ENCODE results near the gene KCTD5. TPM values are rescaled to one million over a fixed set of nuclear protein-coding genes. Genes with fewer than 3 reads are reported as not detected.

KCTD5 gene
- total RNA-seq, 2 donors from 2014 or later = 29.8 to 32.6 TPM

DNA sequence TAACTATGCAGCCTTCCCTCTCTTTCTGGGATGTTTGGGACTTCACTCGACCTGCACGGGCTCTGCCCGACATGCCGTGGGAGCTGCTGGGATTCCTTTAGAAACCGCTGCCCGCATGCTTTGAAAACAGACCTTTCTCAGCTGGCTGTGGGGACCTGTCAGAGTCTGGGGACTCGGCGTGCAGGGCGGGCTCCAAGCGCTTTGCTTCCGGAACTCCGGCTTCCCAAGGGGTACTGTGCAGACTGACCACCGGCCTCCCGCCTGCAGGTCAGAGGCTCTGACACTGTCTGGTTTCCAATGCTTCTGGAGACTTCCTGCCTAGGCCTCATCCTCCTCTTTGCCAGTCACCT lies 25.9 kb downstream of the KCTD5 start:
- Mint-ChIP-seq H3K27me3 (ENCODE audit: insufficient read depth) (no peaks in the 10 kb centered on the region), H3K27ac (no peak overlapping the region), H3K4me1 (no peaks in the 10 kb centered on the region), H3K36me3 (ENCODE audit: low read depth) (peaks cover 14% of the 10 kb centered on the region), H3K9me3 (no peaks in the 10 kb centered on the region), H3K4me3 (no peak overlapping the region)
- Histone ChIP-seq H3K36me3 (ENCODE audit: control insufficient read depth, insufficient read depth, low read length) (peaks cover 15% of the 10 kb centered on the region), H3K27me3 (ENCODE audit: control insufficient read depth, insufficient read depth, low read length, poor library complexity, severe bottlenecking) (no peaks in the 10 kb centered on the region), H3K4me3 (ENCODE audit: low read length) (no peak overlapping the region), H3K4me1 (ENCODE audit: control insufficient read depth, insufficient read depth, low read length) (no peaks in the 10 kb centered on the region), H3K27ac (ENCODE audit: low read depth, low read length) (no peak overlapping the region), H3K9me3 (ENCODE audit: control insufficient read depth, low read length) (no peaks in the 10 kb centered on the region), H3K9ac (ENCODE audit: extremely low read depth, low read length, poor library complexity, severe bottlenecking) (no peak overlapping the region)
- WGBS, 2 experiments (ENCODE audit: insufficient coverage in 1 of 2, insufficient read length in 1 of 2) = 95% methylated on average over 12 to 14 of the region's 14 CpGs
- TF ChIP-seq, protein P1, sequence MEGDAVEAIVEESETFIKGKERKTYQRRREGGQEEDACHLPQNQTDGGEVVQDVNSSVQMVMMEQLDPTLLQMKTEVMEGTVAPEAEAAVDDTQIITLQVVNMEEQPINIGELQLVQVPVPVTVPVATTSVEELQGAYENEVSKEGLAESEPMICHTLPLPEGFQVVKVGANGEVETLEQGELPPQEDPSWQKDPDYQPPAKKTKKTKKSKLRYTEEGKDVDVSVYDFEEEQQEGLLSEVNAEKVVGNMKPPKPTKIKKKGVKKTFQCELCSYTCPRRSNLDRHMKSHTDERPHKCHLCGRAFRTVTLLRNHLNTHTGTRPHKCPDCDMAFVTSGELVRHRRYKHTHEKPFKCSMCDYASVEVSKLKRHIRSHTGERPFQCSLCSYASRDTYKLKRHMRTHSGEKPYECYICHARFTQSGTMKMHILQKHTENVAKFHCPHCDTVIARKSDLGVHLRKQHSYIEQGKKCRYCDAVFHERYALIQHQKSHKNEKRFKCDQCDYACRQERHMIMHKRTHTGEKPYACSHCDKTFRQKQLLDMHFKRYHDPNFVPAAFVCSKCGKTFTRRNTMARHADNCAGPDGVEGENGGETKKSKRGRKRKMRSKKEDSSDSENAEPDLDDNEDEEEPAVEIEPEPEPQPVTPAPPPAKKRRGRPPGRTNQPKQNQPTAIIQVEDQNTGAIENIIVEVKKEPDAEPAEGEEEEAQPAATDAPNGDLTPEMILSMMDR (conservative IDR thresholded peaks at IDR 0.05) = no peak
- no peak for DNase-seq

DNA sequence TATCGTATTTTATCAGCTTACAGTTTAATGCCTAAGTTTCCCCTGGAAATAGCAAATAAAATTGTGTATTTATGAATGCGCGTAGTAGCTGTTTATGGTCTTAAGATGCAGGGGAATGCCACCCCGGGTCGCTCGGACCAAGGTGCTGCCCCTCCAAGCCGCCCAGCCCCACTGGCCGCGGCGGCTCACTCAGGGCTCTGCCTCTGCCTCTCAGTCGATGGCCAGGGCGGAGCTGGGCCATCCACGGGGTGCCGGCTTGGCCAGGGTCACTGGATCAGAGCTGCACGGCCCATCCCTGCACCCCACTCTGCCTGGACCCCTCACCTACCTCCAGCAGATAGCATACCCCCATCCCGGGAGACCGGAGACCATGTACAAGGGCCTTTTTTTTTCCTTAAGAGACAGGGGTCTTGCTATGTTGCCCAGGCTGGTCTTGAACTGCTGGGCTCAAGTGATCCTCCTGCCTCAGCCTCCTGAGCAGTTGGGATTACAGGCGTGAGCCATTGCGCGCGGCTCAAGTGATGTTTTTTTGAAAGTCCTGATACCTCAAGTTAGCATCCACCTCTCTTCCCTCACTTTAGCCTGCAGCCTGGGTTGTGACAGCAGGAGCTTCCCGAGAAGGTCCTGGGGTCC lies 26.7 kb downstream of the KCTD5 start:
- no peak for DNase-seq
- H3K9me3 ChIP-seq (ENCODE audit: control insufficient read depth, low read length) = no peaks in the 10 kb centered on the region
- WGBS, 2 experiments (ENCODE audit: insufficient coverage in 1 of 2, insufficient read length in 1 of 2) = 93 to 95% methylated on average over 13 to 22 of the region's 22 CpGs
- Mint-ChIP-seq H3K27ac (no peak overlapping the region), H3K4me1 (no peaks in the 10 kb centered on the region), H3K4me3 (no peak overlapping the region), H3K9me3 (no peaks in the 10 kb centered on the region), H3K36me3 (ENCODE audit: low read depth) (peaks cover 14% of the 10 kb centered on the region), H3K27me3 (ENCODE audit: insufficient read depth) (no peaks in the 10 kb centered on the region)
- no peaks in the 10 kb centered on the region for H3K4me1 ChIP-seq (ENCODE audit: control insufficient read depth, insufficient read depth, low read length)
- no peak overlapping the region for H3K27ac ChIP-seq (ENCODE audit: low read depth, low read length)
- H3K9ac ChIP-seq (ENCODE audit: extremely low read depth, low read length, poor library complexity, severe bottlenecking) = no peak overlapping the region
- H3K36me3 ChIP-seq (ENCODE audit: control insufficient read depth, insufficient read depth, low read length) = peaks cover 15% of the 10 kb centered on the region
- H3K4me3 ChIP-seq (ENCODE audit: low read length) = no peak overlapping the region
- TF ChIP-seq, protein P1 (conservative IDR thresholded peaks at IDR 0.05) = no peak
- H3K27me3 ChIP-seq (ENCODE audit: control insufficient read depth, insufficient read depth, low read length, poor library complexity, severe bottlenecking) = no peaks in the 10 kb centered on the region

DNA sequence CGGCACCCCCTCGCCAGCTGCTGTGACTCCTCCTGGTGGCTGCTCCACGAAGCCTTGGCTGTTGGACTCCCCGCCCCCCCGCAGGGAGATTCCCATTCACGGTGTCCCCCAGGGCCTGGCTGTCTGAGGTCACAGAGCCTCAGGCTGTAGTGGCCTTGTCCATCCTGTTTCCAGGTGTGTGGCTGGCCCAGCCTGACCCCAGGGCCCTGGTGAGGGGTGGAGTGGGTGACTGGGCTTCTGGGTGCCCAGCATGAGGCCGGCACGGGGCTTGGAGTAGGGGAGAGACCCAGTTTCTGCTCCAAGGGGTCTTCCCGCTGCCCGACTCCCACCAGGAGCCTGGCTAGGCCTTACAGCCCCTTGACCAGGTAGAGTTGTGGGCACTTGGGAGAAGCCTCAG lies 27.3 kb downstream of the KCTD5 start:
- Histone ChIP-seq H3K4me3 (ENCODE audit: low read length) (no peak overlapping the region), H3K27ac (ENCODE audit: low read depth, low read length) (no peak overlapping the region), H3K9me3 (ENCODE audit: control insufficient read depth, low read length) (no peaks in the 10 kb centered on the region), H3K36me3 (ENCODE audit: control insufficient read depth, insufficient read depth, low read length) (peaks cover 15% of the 10 kb centered on the region), H3K9ac (ENCODE audit: extremely low read depth, low read length, poor library complexity, severe bottlenecking) (no peak overlapping the region), H3K4me1 (ENCODE audit: control insufficient read depth, insufficient read depth, low read length) (no peaks in the 10 kb centered on the region), H3K27me3 (ENCODE audit: control insufficient read depth, insufficient read depth, low read length, poor library complexity, severe bottlenecking) (no peaks in the 10 kb centered on the region)
- Mint-ChIP-seq H3K4me1 (no peaks in the 10 kb centered on the region), H3K36me3 (ENCODE audit: low read depth) (peaks cover 14% of the 10 kb centered on the region), H3K9me3 (no peaks in the 10 kb centered on the region), H3K27ac (no peak overlapping the region), H3K27me3 (ENCODE audit: insufficient read depth) (peaks cover 2% of the 10 kb centered on the region), H3K4me3 (no peak overlapping the region)
- TF ChIP-seq, protein P1 (conservative IDR thresholded peaks at IDR 0.05) = no peak
- 93 to 95% methylated on average over 4 to 10 of the region's 10 CpGs for WGBS, 2 experiments (ENCODE audit: insufficient coverage in 1 of 2, insufficient read length in 1 of 2)
- no peak for DNase-seq
